ENCODE measurements around the gene C13orf42. TPM values are rescaled to one million over a fixed set of nuclear protein-coding genes. Genes with fewer than 3 reads are reported as not detected.

C13orf42 gene
- total and polyA plus RNA-seq, 2 experiments from 2014 or later = 9.4 to 96.5 TPM

DNA sequence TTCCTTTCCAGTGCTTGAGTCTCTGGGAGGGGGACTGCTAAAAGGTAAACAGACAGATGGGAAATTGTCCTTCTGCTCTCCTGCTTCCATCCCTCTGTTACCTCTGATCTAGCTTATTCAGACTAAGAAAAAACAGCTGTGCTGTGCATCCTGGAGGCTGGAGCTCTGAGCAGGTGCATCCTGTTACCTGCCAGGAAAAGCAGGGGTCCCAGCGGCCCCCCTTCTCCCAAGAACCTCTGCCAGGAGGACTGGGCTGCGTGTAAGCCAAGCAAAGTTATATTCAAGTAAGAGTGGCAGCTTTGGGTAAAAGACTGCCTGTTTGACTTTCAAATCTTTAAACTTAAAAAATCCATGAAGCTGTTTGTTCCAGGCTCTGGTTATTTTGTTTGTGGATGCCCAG is 75.1 kb downstream of the C13orf42 start:
- Mint-ChIP-seq H3K27me3 (ENCODE audit: insufficient read depth, low read depth, poor library complexity) (peaks cover 2% of the 10 kb centered on the region), H3K36me3 (ENCODE audit: low read depth) (no peaks in the 10 kb centered on the region), H3K27ac (no peak overlapping the region), H3K9me3 (no peaks in the 10 kb centered on the region), H3K4me3 (no peak overlapping the region), H3K4me1 (peaks cover 4% of the 10 kb centered on the region; the same call in 1 of the 3 replicates)
- Histone ChIP-seq H3K4me1 (ENCODE audit: insufficient read depth) (peaks cover 6% of the 10 kb centered on the region; the same call in 1 of the 2 replicates), H3K4me3 (no peak overlapping the region), H3K27ac (ENCODE audit: low read depth) (no peak overlapping the region), H3K36me3 (ENCODE audit: insufficient read depth) (no peaks in the 10 kb centered on the region), H3K4me2 (no peak overlapping the region), H2AFZ (peak overlapping the region; percentile 72), H3K79me2 (replicated peaks; ENCODE audit: insufficient read depth) (no peaks in the 10 kb centered on the region), H3K9me2 (ENCODE audit: insufficient read depth) (peaks cover 6% of the 10 kb centered on the region), H4K20me1 (replicated peaks; ENCODE audit: insufficient read depth) (no peaks in the 10 kb centered on the region), H3F3A (replicated peaks; ENCODE audit: low read depth) (no peaks in the 10 kb centered on the region), H3K27me3 (ENCODE audit: insufficient read depth) (no peaks in the 10 kb centered on the region)
- DNase-seq (ENCODE audit: low spot score) = no peak
- no peak for ATAC-seq
- TF ChIP-seq JUNB (IDR thresholded peaks at IDR 0.05; ENCODE audit: unreplicated experiment) = no peak
- no peak for TF ChIP-seq CREB1 (CRISPR knock-in tag; IDR thresholded peaks at IDR 0.05; ENCODE audit: low read depth)
- no peak for TF ChIP-seq ZNF114 (CRISPR knock-in tag; IDR thresholded peaks at IDR 0.05)
- TF ChIP-seq, protein P1, sequence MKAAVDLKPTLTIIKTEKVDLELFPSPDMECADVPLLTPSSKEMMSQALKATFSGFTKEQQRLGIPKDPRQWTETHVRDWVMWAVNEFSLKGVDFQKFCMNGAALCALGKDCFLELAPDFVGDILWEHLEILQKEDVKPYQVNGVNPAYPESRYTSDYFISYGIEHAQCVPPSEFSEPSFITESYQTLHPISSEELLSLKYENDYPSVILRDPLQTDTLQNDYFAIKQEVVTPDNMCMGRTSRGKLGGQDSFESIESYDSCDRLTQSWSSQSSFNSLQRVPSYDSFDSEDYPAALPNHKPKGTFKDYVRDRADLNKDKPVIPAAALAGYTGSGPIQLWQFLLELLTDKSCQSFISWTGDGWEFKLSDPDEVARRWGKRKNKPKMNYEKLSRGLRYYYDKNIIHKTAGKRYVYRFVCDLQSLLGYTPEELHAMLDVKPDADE (IDR thresholded peaks at IDR 0.05) = no peak
- TF ChIP-seq, protein P2, sequence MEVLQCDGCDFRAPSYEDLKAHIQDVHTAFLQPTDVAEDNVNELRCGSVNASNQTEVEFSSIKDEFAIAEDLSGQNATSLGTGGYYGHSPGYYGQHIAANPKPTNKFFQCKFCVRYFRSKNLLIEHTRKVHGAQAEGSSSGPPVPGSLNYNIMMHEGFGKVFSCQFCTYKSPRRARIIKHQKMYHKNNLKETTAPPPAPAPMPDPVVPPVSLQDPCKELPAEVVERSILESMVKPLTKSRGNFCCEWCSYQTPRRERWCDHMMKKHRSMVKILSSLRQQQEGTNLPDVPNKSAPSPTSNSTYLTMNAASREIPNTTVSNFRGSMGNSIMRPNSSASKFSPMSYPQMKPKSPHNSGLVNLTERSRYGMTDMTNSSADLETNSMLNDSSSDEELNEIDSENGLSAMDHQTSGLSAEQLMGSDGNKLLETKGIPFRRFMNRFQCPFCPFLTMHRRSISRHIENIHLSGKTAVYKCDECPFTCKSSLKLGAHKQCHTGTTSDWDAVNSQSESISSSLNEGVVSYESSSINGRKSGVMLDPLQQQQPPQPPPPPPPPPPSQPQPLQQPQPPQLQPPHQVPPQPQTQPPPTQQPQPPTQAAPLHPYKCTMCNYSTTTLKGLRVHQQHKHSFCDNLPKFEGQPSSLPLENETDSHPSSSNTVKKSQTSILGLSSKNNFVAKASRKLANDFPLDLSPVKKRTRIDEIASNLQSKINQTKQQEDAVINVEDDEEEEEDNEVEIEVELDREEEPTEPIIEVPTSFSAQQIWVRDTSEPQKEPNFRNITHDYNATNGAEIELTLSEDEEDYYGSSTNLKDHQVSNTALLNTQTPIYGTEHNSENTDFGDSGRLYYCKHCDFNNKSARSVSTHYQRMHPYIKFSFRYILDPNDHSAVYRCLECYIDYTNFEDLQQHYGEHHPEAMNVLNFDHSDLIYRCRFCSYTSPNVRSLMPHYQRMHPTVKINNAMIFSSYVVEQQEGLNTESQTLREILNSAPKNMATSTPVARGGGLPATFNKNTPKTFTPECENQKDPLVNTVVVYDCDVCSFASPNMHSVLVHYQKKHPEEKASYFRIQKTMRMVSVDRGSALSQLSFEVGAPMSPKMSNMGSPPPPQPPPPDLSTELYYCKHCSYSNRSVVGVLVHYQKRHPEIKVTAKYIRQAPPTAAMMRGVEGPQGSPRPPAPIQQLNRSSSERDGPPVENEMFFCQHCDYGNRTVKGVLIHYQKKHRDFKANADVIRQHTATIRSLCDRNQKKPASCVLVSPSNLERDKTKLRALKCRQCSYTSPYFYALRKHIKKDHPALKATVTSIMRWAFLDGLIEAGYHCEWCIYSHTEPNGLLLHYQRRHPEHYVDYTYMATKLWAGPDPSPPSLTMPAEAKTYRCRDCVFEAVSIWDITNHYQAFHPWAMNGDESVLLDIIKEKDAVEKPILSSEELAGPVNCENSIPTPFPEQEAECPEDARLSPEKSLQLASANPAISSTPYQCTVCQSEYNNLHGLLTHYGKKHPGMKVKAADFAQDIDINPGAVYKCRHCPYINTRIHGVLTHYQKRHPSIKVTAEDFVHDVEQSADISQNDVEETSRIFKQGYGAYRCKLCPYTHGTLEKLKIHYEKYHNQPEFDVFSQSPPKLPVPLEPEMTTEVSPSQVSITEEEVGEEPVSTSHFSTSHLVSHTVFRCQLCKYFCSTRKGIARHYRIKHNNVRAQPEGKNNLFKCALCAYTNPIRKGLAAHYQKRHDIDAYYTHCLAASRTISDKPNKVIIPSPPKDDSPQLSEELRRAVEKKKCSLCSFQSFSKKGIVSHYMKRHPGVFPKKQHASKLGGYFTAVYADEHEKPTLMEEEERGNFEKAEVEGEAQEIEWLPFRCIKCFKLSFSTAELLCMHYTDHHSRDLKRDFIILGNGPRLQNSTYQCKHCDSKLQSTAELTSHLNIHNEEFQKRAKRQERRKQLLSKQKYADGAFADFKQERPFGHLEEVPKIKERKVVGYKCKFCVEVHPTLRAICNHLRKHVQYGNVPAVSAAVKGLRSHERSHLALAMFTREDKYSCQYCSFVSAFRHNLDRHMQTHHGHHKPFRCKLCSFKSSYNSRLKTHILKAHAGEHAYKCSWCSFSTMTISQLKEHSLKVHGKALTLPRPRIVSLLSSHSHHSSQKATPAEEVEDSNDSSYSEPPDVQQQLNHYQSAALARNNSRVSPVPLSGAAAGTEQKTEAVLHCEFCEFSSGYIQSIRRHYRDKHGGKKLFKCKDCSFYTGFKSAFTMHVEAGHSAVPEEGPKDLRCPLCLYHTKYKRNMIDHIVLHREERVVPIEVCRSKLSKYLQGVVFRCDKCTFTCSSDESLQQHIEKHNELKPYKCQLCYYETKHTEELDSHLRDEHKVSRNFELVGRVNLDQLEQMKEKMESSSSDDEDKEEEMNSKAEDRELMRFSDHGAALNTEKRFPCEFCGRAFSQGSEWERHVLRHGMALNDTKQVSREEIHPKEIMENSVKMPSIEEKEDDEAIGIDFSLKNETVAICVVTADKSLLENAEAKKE (CRISPR knock-in tag; IDR thresholded peaks at IDR 0.05) = no peak
- TF ChIP-seq ZNF331 (CRISPR knock-in tag; IDR thresholded peaks at IDR 0.05; ENCODE audit: low read depth) = no peak
- TF ChIP-seq EZH2phosphoT487 (IDR thresholded peaks at IDR 0.05; ENCODE audit: unreplicated experiment) = no peak
- TF ChIP-seq, protein P3, sequence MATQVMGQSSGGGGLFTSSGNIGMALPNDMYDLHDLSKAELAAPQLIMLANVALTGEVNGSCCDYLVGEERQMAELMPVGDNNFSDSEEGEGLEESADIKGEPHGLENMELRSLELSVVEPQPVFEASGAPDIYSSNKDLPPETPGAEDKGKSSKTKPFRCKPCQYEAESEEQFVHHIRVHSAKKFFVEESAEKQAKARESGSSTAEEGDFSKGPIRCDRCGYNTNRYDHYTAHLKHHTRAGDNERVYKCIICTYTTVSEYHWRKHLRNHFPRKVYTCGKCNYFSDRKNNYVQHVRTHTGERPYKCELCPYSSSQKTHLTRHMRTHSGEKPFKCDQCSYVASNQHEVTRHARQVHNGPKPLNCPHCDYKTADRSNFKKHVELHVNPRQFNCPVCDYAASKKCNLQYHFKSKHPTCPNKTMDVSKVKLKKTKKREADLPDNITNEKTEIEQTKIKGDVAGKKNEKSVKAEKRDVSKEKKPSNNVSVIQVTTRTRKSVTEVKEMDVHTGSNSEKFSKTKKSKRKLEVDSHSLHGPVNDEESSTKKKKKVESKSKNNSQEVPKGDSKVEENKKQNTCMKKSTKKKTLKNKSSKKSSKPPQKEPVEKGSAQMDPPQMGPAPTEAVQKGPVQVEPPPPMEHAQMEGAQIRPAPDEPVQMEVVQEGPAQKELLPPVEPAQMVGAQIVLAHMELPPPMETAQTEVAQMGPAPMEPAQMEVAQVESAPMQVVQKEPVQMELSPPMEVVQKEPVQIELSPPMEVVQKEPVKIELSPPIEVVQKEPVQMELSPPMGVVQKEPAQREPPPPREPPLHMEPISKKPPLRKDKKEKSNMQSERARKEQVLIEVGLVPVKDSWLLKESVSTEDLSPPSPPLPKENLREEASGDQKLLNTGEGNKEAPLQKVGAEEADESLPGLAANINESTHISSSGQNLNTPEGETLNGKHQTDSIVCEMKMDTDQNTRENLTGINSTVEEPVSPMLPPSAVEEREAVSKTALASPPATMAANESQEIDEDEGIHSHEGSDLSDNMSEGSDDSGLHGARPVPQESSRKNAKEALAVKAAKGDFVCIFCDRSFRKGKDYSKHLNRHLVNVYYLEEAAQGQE (IDR thresholded peaks at IDR 0.05; ENCODE audit: unreplicated experiment) = no peak
- TF ChIP-seq EZH2 (IDR thresholded peaks at IDR 0.05; ENCODE audit: low read depth, unreplicated experiment) = no peak
- no peak for TF ChIP-seq NANOG (IDR thresholded peaks at IDR 0.05; ENCODE audit: borderline replicate concordance)
- TF ChIP-seq POLR2AphosphoS5 (IDR thresholded peaks at IDR 0.05; ENCODE audit: low read depth) = no peak
- TF ChIP-seq, protein P4, sequence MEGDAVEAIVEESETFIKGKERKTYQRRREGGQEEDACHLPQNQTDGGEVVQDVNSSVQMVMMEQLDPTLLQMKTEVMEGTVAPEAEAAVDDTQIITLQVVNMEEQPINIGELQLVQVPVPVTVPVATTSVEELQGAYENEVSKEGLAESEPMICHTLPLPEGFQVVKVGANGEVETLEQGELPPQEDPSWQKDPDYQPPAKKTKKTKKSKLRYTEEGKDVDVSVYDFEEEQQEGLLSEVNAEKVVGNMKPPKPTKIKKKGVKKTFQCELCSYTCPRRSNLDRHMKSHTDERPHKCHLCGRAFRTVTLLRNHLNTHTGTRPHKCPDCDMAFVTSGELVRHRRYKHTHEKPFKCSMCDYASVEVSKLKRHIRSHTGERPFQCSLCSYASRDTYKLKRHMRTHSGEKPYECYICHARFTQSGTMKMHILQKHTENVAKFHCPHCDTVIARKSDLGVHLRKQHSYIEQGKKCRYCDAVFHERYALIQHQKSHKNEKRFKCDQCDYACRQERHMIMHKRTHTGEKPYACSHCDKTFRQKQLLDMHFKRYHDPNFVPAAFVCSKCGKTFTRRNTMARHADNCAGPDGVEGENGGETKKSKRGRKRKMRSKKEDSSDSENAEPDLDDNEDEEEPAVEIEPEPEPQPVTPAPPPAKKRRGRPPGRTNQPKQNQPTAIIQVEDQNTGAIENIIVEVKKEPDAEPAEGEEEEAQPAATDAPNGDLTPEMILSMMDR (conservative IDR thresholded peaks at IDR 0.05; ENCODE audit: low read depth in 2 of 2) = no peak
- no peak for TF ChIP-seq STAT1 (IDR thresholded peaks at IDR 0.05; ENCODE audit: unreplicated experiment)

Measured in GM23338 (cell line).